ENCODE measurements around the gene PHF12. TPM values are rescaled to one million over a fixed set of nuclear protein-coding genes. Genes with fewer than 3 reads are reported as not detected.

Gene PHF12
- total and polyA plus RNA-seq, 9 donors, result 22.7 to 62.7 (median 48.6) TPM

GRCh38 chr17:28856028-28856574 lies 95.2 kb downstream of the PHF12 start:
- Histone ChIP-seq H3K4me3 (no peak overlapping the region), H3K27me3 (no peaks in the 10 kb centered on the region), H3K9me3 (no peaks in the 10 kb centered on the region), H3K4me1 (ENCODE audit: insufficient read depth) (peaks cover 1% of the 10 kb centered on the region), H3K27ac (no peak overlapping the region), H3K36me3 (no peaks in the 10 kb centered on the region)
- intact Hi-C loops (cut with DNase I), result loop anchor here in 1 of 4 donors (10.0 kb wide), 1 partner anchor 91 kb away; no protein-coding TSS in a partner anchor
- DNase-seq, result no peak
- TF ChIP-seq POLR2A (IDR thresholded peaks at IDR 0.05), result no peak
- no peak for TF ChIP-seq EP300 (IDR thresholded peaks at IDR 0.05)
- TF ChIP-seq CTCF (IDR thresholded peaks at IDR 0.05), result no peak
- 84 to 91% (median 88%) methylated on average over 5 of the region's 5 CpGs for WGBS, 3 donors

- 13 to 15% (median 14%) methylated on average over 5 of the region's 5 CpGs for WGBS, 3 donors
- Histone ChIP-seq H3K9me3 (no peaks in the 10 kb centered on the region), H3K4me1 (ENCODE audit: insufficient read depth) (peaks cover 1% of the 10 kb centered on the region), H3K4me3 (peak overlapping the region; percentile 67), H3K27me3 (no peaks in the 10 kb centered on the region), H3K36me3 (no peaks in the 10 kb centered on the region), H3K27ac (peak overlapping the region; percentile 40 to 73)
- DNase-seq, result no peak
- intact Hi-C loops (cut with DNase I), result loop anchor here in 1 of 4 donors (10.0 kb wide), 1 partner anchor 91 kb away; no protein-coding TSS in a partner anchor
- TF ChIP-seq CTCF (IDR thresholded peaks at IDR 0.05) (no peak), POLR2A (IDR thresholded peaks at IDR 0.05) (no peak), EP300 (IDR thresholded peaks at IDR 0.05) (no peak)
These were observed 96.0 kb downstream of the PHF12 start for GRCh38 chr17:28855336-28855679.

MicroRNAs encoded within 50 kb of the gene (microRNA counts, 767-probe panel; counts per million panel counts)
- microRNA hsa-miR-144-3p (3,787 counts per million, percentile 88 among the panel's probes with 10 or more counts), microRNA hsa-miR-451a (4,979 counts per million, percentile 94 among the panel's probes with 10 or more counts)

Small RNA genes within 50 kb of the gene (microRNA-seq; reads per million reads assigned to microRNA genes)
- gene MIR451B, result 0 reads per million in 3 donors

Other genes starting within 250 kb of the PHF12 start
- gene PROCA1, start 239.6 kb downstream of the PHF12 start, total RNA-seq, result 1 to 10 TPM; 4.0 to 6.7 (median 5.0) TPM
- 1 to 10 TPM; 2.7 to 6.5 TPM for gene PROCA1, start 239.6 kb downstream of the PHF12 start, polyA plus RNA-seq
- gene RAB34, start 233.7 kb downstream of the PHF12 start, total RNA-seq, result 100 to 1,000 TPM; 149 to 222 (median 169) TPM
- 100 to 1,000 TPM; 196 to 208 TPM for gene RAB34, start 233.7 kb downstream of the PHF12 start, polyA plus RNA-seq
- 1,000 to 10,000 TPM; 1,369 to 3,979 (median 2,659) TPM for gene RPL23A, start 231.5 kb downstream of the PHF12 start, total RNA-seq
- 1,000 to 10,000 TPM; 2,997 to 3,153 TPM for gene RPL23A, start 231.5 kb downstream of the PHF12 start, polyA plus RNA-seq
- 1 to 10 TPM in 6 of 7 donors, not detected in 1; 1.3 to 7.0 (median 1.6) TPM for gene TLCD1, start 225.3 kb downstream of the PHF12 start, total RNA-seq
- 1 to 10 TPM in 1 of 2 donors, under 1 TPM in 1; 0.75 to 5.1 TPM for gene TLCD1, start 225.3 kb downstream of the PHF12 start, polyA plus RNA-seq
- gene NEK8, start 222.7 kb downstream of the PHF12 start, total RNA-seq, result 1 to 10 TPM; 2.3 to 8.3 (median 3.4) TPM
- gene NEK8, start 222.7 kb downstream of the PHF12 start, polyA plus RNA-seq, result 1 to 10 TPM; 1.9 to 2.2 TPM
- gene TRAF4, start 207.5 kb downstream of the PHF12 start, total RNA-seq, result 10 to 100 TPM; 12.9 to 61.3 (median 18.8) TPM
- 1 to 10 TPM; 3.5 to 7.0 TPM for gene TRAF4, start 207.5 kb downstream of the PHF12 start, polyA plus RNA-seq
- 10 to 100 TPM in 5 of 7 donors, 1 to 10 TPM in 2; 8.0 to 19.8 (median 17.9) TPM for gene FAM222B, start 108.7 kb downstream of the PHF12 start, total RNA-seq
- gene FAM222B, start 108.7 kb downstream of the PHF12 start, polyA plus RNA-seq, result 10 to 100 TPM in 1 of 2 donors, 1 to 10 TPM in 1; 9.5 to 15.3 TPM
- 10 to 100 TPM; 18.8 to 33.4 (median 28.9) TPM for gene ERAL1, start 96.5 kb downstream of the PHF12 start, total RNA-seq
- 10 to 100 TPM; 28.5 to 61.9 TPM for gene ERAL1, start 96.5 kb downstream of the PHF12 start, polyA plus RNA-seq
- gene FLOT2, start 53.8 kb downstream of the PHF12 start, total RNA-seq, result 10 to 100 TPM; 29.3 to 82.3 (median 75.0) TPM
- gene FLOT2, start 53.8 kb downstream of the PHF12 start, polyA plus RNA-seq, result 10 to 100 TPM; 39.3 to 44.7 TPM
- 10 to 100 TPM in 1 of 7 donors, 1 to 10 TPM in 6; 7.3 to 13.8 (median 8.1) TPM for gene DHRS13, start 48.4 kb downstream of the PHF12 start, total RNA-seq
- 1 to 10 TPM; 3.7 to 5.1 TPM for gene DHRS13, start 48.4 kb downstream of the PHF12 start, polyA plus RNA-seq
- gene SEZ6, start 54.5 kb upstream of the PHF12 start, total RNA-seq, result not detected
- not detected for gene SEZ6, start 54.5 kb upstream of the PHF12 start, polyA plus RNA-seq
- 1 to 10 TPM; 1.3 to 4.9 (median 2.1) TPM for gene PIPOX, start 91.6 kb upstream of the PHF12 start, total RNA-seq
- gene PIPOX, start 91.6 kb upstream of the PHF12 start, polyA plus RNA-seq, result 1 to 10 TPM in 1 of 2 donors, under 1 TPM in 1; 0.82 to 4.4 TPM
- 10 to 100 TPM; 23.0 to 53.9 (median 35.3) TPM for gene MYO18A, start 228.9 kb upstream of the PHF12 start, total RNA-seq
- 10 to 100 TPM; 24.2 to 30.9 TPM for gene MYO18A, start 228.9 kb upstream of the PHF12 start, polyA plus RNA-seq